Hepatocyte (in vitro differentiated cells): Measurements from ENCODE around the gene CCBE1. TPM values are rescaled to one million over a fixed set of nuclear protein-coding genes. Genes with fewer than 3 reads are reported as not detected.

Source experiments
- DNase-seq: peaks from one replicate; pipeline ENCODE4 v3.0.0-alpha.2; 2016; ENCODE audit warnings: low spot score
- H2AFZ ChIP-seq: fragments of 200-600 bp; sonication (generic); 2 replicates; pipeline ENCODE4 v1.6.0; 2016; ENCODE audit warnings: antibody characterized with exemption, mild to moderate bottlenecking
- H3K27ac ChIP-seq: fragments of 200-600 bp; sonication (generic); 2 replicates; pipeline ENCODE4 v1.5.1; 2016; ENCODE audit warnings: mild to moderate bottlenecking
- H3K27me3 ChIP-seq: fragments of 200-600 bp; sonication (generic); 2 replicates; pipeline ENCODE4 v1.6.1; 2016
- H3K36me3 ChIP-seq: fragments of 200-600 bp; sonication (generic); replicated peaks from 2 replicates; pipeline ENCODE4 v1.5.1; 2016; ENCODE audit warnings: low read depth; ENCODE audit not compliant: insufficient read depth
- H3K4me1 ChIP-seq: fragments of 200-600 bp; sonication (generic); 2 replicates; pipeline ENCODE4 v1.5.1; 2016; ENCODE audit warnings: mild to moderate bottlenecking, moderate library complexity; ENCODE audit not compliant: insufficient read depth
- H3K4me2 ChIP-seq: fragments of 200-600 bp; sonication (generic); 2 replicates; pipeline ENCODE4 v1.6.0; 2016
- H3K4me3 ChIP-seq: fragments of 200-600 bp; sonication (generic); 2 replicates; pipeline ENCODE4 v1.5.1; 2016; ENCODE audit warnings: mild to moderate bottlenecking
- H3K79me2 ChIP-seq: fragments of 200-600 bp; sonication (generic); 2 replicates; pipeline ENCODE4 v1.6.0; 2017; ENCODE audit warnings: mild to moderate bottlenecking
- H3K9me2 ChIP-seq: fragments of 200-600 bp; sonication (generic); replicated peaks from 2 replicates; pipeline ENCODE4 v1.6.0; 2017; ENCODE audit warnings: mild to moderate bottlenecking; ENCODE audit not compliant: insufficient read depth
- H3K9me3 ChIP-seq: fragments of 200-600 bp; sonication (generic); 2 replicates; pipeline ENCODE4 v1.5.1; 2016; ENCODE audit warnings: low read depth, mild to moderate bottlenecking
- H4K20me1 ChIP-seq: fragments of 200-600 bp; sonication (generic); 2 replicates; pipeline ENCODE4 v1.6.0; 2016; ENCODE audit warnings: mild to moderate bottlenecking; ENCODE audit not compliant: insufficient read depth, poor library complexity, severe bottlenecking
- CTCF ChIP-seq: fragments of 200-600 bp; sonication (generic); IDR thresholded peaks from 2 replicates; pipeline ENCODE4 v1.5.1; 2016; ENCODE audit warnings: antibody characterized with exemption, mild to moderate bottlenecking; ENCODE audit not compliant: poor library complexity
- EZH2 ChIP-seq: fragments of 200-600 bp; sonication (generic); IDR thresholded peaks from 2 replicates; pipeline ENCODE4 v1.6.1; 2016; ENCODE audit warnings: antibody characterized with exemption, mild to moderate bottlenecking, borderline replicate concordance
- EZH2phosphoT487 ChIP-seq: fragments of 200-600 bp; sonication (generic); IDR thresholded peaks from one replicate; pipeline ENCODE4 v1.6.1; 2018; ENCODE audit warnings: antibody characterized with exemption, mild to moderate bottlenecking, low read depth, moderate library complexity; ENCODE audit not compliant: unreplicated experiment, severe bottlenecking
- WGBS: methylation state at CpG from one replicate; pipeline ENCODE4 v1.1.6; 2016; ENCODE audit warnings: low lambda C conversion rate; ENCODE audit errors: missing lambda C conversion rate; 5-methylcytosine and 5-hydroxymethylcytosine counted together
- polyA plus RNA-seq: library from polyadenylated mRNA; unstranded; fragments of >200 nt; fragmentation: Nextera tagmentation; extraction: Ambion mirVana; gene quantifications from 2 replicates; pipeline ENCODE4 v1.2.1, GENCODE V29; 2016
- total RNA-seq: library from RNA; depleted of rRNA; stranded (reverse); fragments of >200 nt; gene quantifications from 2 replicates; pipeline ENCODE4 v1.2.3, GENCODE V29; 2014

CCBE1 gene
- total and polyA plus RNA-seq, 2 experiments from 2014 or later: 3.1 to 9.2 TPM

GRCh38 chr18:59540780-59541179 lies 156.4 kb downstream of the CCBE1 start:
- 74% methylated on average over 3 of the region's 3 CpGs for WGBS
- H3K79me2 ChIP-seq: no peaks in the 10 kb centered on the region
- TF ChIP-seq EZH2phosphoT487 (no peak), CTCF (no peak), EZH2 (no peak)
- peaks cover 2% of the 10 kb centered on the region for H3K27me3 ChIP-seq
- no peaks in the 10 kb centered on the region for H4K20me1 ChIP-seq
- H3K4me3 ChIP-seq: no peak overlapping the region
- H3K27ac ChIP-seq: no peak overlapping the region
- H3K9me3 ChIP-seq: no peaks in the 10 kb centered on the region
- no peak overlapping the region for H3K4me2 ChIP-seq
- no peak overlapping the region for H2AFZ ChIP-seq
- H3K36me3 ChIP-seq: no peaks in the 10 kb centered on the region
- H3K4me1 ChIP-seq: peaks cover under 1% of the 10 kb centered on the region
- no peak for DNase-seq
- H3K9me2 ChIP-seq: no peaks in the 10 kb centered on the region

GRCh38 chr18:59540346-59540745 lies 156.9 kb downstream of the CCBE1 start:
- no peaks in the 10 kb centered on the region for H3K79me2 ChIP-seq
- H3K4me1 ChIP-seq: no peaks in the 10 kb centered on the region
- no peak for DNase-seq
- H3K36me3 ChIP-seq: no peaks in the 10 kb centered on the region
- H3K27ac ChIP-seq: no peak overlapping the region
- H4K20me1 ChIP-seq: no peaks in the 10 kb centered on the region
- H3K4me2 ChIP-seq: no peak overlapping the region
- TF ChIP-seq EZH2 (no peak), CTCF (no peak), EZH2phosphoT487 (no peak)
- H3K9me2 ChIP-seq: no peaks in the 10 kb centered on the region
- no peak overlapping the region for H3K4me3 ChIP-seq
- no peaks in the 10 kb centered on the region for H3K9me3 ChIP-seq
- H3K27me3 ChIP-seq: peaks cover 4% of the 10 kb centered on the region
- H2AFZ ChIP-seq: no peak overlapping the region

- no peaks in the 10 kb centered on the region for H4K20me1 ChIP-seq
- 95% methylated on average over 4 of the region's 4 CpGs for WGBS
Observed at GRCh38 chr18:59539108-59539507, 158.1 kb downstream of the CCBE1 start.

More at GRCh38 chr18:59539108-59539507, 158.1 kb downstream of the CCBE1 start:
- Histone ChIP-seq H2AFZ (no peak overlapping the region), H3K4me2 (no peak overlapping the region), H3K79me2 (no peaks in the 10 kb centered on the region), H3K36me3 (no peaks in the 10 kb centered on the region), H3K27me3 (peaks cover 6% of the 10 kb centered on the region), H3K4me1 (no peaks in the 10 kb centered on the region), H3K9me2 (no peaks in the 10 kb centered on the region), H3K9me3 (no peaks in the 10 kb centered on the region), H3K4me3 (no peak overlapping the region), H3K27ac (no peak overlapping the region)
- no peak for TF ChIP-seq EZH2phosphoT487
- no peak for TF ChIP-seq EZH2
- no peak for TF ChIP-seq CTCF
- DNase-seq: no peak
